Panc1 (cell line): ENCODE measurements around the gene KCNK15. TPM values are rescaled to one million over a fixed set of nuclear protein-coding genes. Genes with fewer than 3 reads are reported as not detected.

Source experiments
- ATAC-seq: fragments of 200-7000 bp; cut with Tn5 transposase; 2 replicates; pipeline ENCODE4 v1.9.1; 2020; ENCODE audit warnings: mild to moderate bottlenecking, moderate library complexity
- BruUV-seq: library from RNA; stranded (reverse); fragments of 400-500 nt; replicated peaks from 2 replicates; lab custom pipeline; 2021; lab: Mats Ljungman, UMichigan
- CTCF ChIA-PET: fragments of 300-600 bp; sonication (Branson Sonifier 250); formaldehyde crosslinking; loops from one replicate; lab custom pipeline; 2022; ENCODE audit warnings: antibody characterized with exemption; lab: Charles Lee
- POLR2A ChIA-PET: fragments of 300-600 bp; sonication (Branson Sonifier 250); formaldehyde crosslinking; loops from one replicate; lab custom pipeline; 2022; ENCODE audit warnings: antibody characterized with exemption; lab: Charles Lee
- DNase-seq: peaks from one replicate; pipeline ENCODE4 v3.0.0-alpha.2; 2010; ENCODE audit warnings: low read depth, low spot score
- H3K27ac ChIP-seq: 2 replicates; pipeline ENCODE4 v1.5.1; 2011; ENCODE audit warnings: mild to moderate bottlenecking, low read length, inconsistent platforms
- H3K27me3 ChIP-seq: fragments of 200-500 bp; sonication (Bioruptor generic); 2 replicates; pipeline ENCODE4 v1.6.0; 2014; ENCODE audit warnings: low read length, inconsistent platforms; ENCODE audit not compliant: control insufficient read depth, insufficient read depth
- H3K36me3 ChIP-seq: fragments of 200-500 bp; sonication (Bioruptor generic); 2 replicates; pipeline ENCODE4 v1.5.1; 2014; ENCODE audit warnings: inconsistent platforms, mild to moderate bottlenecking, low read length, moderate library complexity; ENCODE audit not compliant: control insufficient read depth, insufficient read depth
- H3K4me1 ChIP-seq: 2 replicates; pipeline ENCODE4 v1.5.1; 2011; ENCODE audit warnings: inconsistent platforms, mild to moderate bottlenecking, low read length, moderate library complexity; ENCODE audit not compliant: control insufficient read depth, insufficient read depth
- H3K4me3 ChIP-seq, 2 experiments: 2 replicates each; pipeline ENCODE4 v1.5.1; 2011 to 2012; ENCODE audit warnings: low read depth in 2 of 2, low read length in 2 of 2, mild to moderate bottlenecking in 2 of 2, inconsistent platforms in 1 of 2, moderate library complexity in 1 of 2
- H3K9me3 ChIP-seq: fragments of 200-500 bp; sonication (Bioruptor generic); 2 replicates; pipeline ENCODE4 v1.5.1; 2014; ENCODE audit warnings: low read depth, mild to moderate bottlenecking, inconsistent platforms, low read length, moderate library complexity; ENCODE audit not compliant: control insufficient read depth, insufficient read depth
- CTCF ChIP-seq: fragments of 450-650 bp; IDR thresholded peaks from 2 replicates; pipeline ENCODE4 v1.5.1; 2017; ENCODE audit warnings: mild to moderate bottlenecking
- POLR2AphosphoS5 ChIP-seq: IDR thresholded peaks from 2 replicates; pipeline ENCODE4 v1.6.1; 2012; ENCODE audit warnings: mild to moderate bottlenecking, low read depth, low read length, moderate library complexity
- REST ChIP-seq, 2 experiments: IDR thresholded peaks; 2 replicates each; pipeline ENCODE4 v1.6.1; 2011 to 2012; ENCODE audit warnings: low read depth in 2 of 2, control low read depth in 1 of 2, low read length in 1 of 2, mild to moderate bottlenecking in 1 of 2, moderate library complexity in 1 of 2; ENCODE audit not compliant: insufficient read depth in 1 of 2
- SIN3A ChIP-seq: IDR thresholded peaks from 2 replicates; pipeline ENCODE4 v1.6.1; 2012; ENCODE audit warnings: low read depth, mild to moderate bottlenecking, low read length, moderate library complexity, borderline replicate concordance; ENCODE audit not compliant: insufficient read depth
- TCF7L2 ChIP-seq: IDR thresholded peaks from 2 replicates; pipeline ENCODE4 v1.6.1; 2011; ENCODE audit warnings: mild to moderate bottlenecking, low read depth, low read length, inconsistent platforms
- in situ Hi-C: cut with HindIII; loops from 2 replicates; pipeline ENCODE4 v1.10.0; 2016; ENCODE audit warnings: low sequenced_read_pairs, low pct_unique_long_range_greater_than_20kb
- intact Hi-C: fragments of 100-400 bp; cut with micrococcal nuclease; formaldehyde crosslinking; loops from one replicate; pipeline ENCODE4 v1.10.0; 2022; ENCODE audit not compliant: unreplicated experiment
- total RNA-seq: library from RNA; stranded (reverse); gene quantifications from one replicate; pipeline ENCODE4 v1.2.1, GENCODE V29; 2021; ENCODE audit not compliant: unreplicated experiment

The KCNK15 gene
- total RNA-seq, 1 experiment from 2014 or later, result 7.4 TPM

GRCh38 chr20:44784688-44785087 is 39.0 kb downstream of the KCNK15 start:
- CTCF ChIA-PET, result no interaction called here
- TF ChIP-seq CTCF (no peak), SIN3A (no peak), POLR2AphosphoS5 (no peak), REST (IDR thresholded peaks at IDR 0.05; ENCODE audit: insufficient read depth in 1 of 2, low read depth in 2 of 2, low read length in 1 of 2) (no peak), TCF7L2 (no peak)
- BruUV-seq, result no TSS peak
- Histone ChIP-seq H3K4me3 (no peak overlapping the region), H3K36me3 (no peaks in the 10 kb centered on the region), H3K4me1 (no peaks in the 10 kb centered on the region), H3K27me3 (no peaks in the 10 kb centered on the region), H3K9me3 (no peaks in the 10 kb centered on the region), H3K27ac (no peak overlapping the region)
- in situ Hi-C loops (no loop called here), intact Hi-C loops (no loop called here)
- DNase-seq (no peak), ATAC-seq (no peak)
- POLR2A ChIA-PET, result no interaction called here

GRCh38 chr20:44785768-44786167 is 40.1 kb downstream of the KCNK15 start:
- intact Hi-C loops, result no loop called here
- peak; percentile 77 for ATAC-seq
- no peak overlapping the region for H3K4me3 ChIP-seq
- TF ChIP-seq REST (IDR thresholded peaks at IDR 0.05; ENCODE audit: insufficient read depth in 1 of 2, low read depth in 2 of 2, low read length in 1 of 2) (no peak), POLR2AphosphoS5 (no peak), SIN3A (no peak), TCF7L2 (no peak), CTCF (no peak; the same call in 1 of the 2 replicates)
- H3K4me1 ChIP-seq, result no peaks in the 10 kb centered on the region
- H3K27me3 ChIP-seq, result no peaks in the 10 kb centered on the region
- POLR2A ChIA-PET, result interaction anchor here (0.9 kb wide), 1 partner anchor 34 kb away, joined by 3 read pairs; no protein-coding TSS in a partner anchor
- in situ Hi-C loops, result no loop called here
- DNase-seq, result no peak
- CTCF ChIA-PET, result interaction anchor here (0.8 to 2.0 kb wide), 3 partner anchors 16 to 83 kb away, joined by 3 to 16 read pairs (median 3); no protein-coding TSS in a partner anchor
- no TSS peak for BruUV-seq
- no peaks in the 10 kb centered on the region for H3K9me3 ChIP-seq
- no peaks in the 10 kb centered on the region for H3K36me3 ChIP-seq
- no peak overlapping the region for H3K27ac ChIP-seq
